Measurements from ENCODE around the gene RAB7A.
"Not testable (repeated sequence)": the region's sequence is repeated elsewhere in the genome, so short reads cannot be mapped to it uniquely, and the experiment has no call there.

RAB7A gene

DNA sequence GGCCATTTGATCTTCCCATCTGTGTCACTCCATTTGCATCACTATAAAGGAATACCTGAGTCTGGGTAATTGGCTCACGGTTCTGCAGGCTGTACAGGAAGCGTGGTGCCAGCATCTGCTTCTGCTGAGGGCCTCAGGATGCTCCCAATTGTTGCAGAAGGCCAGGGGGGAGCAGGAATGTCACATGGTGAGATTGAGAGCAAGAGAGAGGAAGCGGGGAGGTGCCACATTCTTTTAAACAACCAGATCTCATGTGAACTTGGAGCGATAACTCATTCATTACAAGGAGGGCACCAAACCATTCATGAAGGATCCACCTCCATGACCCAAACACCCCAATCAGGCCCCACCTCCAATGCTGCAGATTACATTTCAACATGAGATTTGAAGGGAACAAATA, 13.1 kb upstream of the RAB7A start:
- DNase-seq (ENCODE audit: low read depth) = no peak

DNA sequence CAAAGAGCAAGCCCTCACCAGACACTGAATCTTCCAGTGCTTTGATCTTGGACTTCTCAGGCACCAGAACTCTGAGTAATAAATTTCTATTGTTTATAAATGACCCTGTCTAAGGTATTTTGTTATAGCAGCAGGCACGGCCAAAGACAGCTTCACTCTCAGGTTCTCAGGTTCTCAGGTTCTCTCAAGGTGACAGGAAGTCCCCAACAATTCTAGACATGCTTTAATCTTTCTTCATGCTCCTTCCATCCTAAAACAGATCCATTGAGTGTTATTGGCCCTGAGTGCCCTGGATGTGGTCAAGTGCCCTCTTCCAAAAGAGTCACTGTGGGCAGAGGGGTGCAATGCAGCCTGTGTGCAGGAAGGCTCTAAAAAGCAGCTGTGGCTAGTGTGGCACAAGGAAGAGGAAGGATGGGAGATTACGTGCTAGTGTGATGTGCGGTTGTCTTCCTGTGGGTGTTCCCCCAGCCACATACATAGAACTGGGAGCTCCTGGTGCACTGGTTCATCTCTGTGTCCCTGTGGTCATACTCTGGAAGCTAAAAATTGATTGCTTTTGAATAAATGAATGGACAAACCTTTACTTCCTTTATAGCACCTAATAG, 11.0 kb upstream of the RAB7A start:
- DNase-seq (ENCODE audit: low read depth) = peak; percentile 63

DNA sequence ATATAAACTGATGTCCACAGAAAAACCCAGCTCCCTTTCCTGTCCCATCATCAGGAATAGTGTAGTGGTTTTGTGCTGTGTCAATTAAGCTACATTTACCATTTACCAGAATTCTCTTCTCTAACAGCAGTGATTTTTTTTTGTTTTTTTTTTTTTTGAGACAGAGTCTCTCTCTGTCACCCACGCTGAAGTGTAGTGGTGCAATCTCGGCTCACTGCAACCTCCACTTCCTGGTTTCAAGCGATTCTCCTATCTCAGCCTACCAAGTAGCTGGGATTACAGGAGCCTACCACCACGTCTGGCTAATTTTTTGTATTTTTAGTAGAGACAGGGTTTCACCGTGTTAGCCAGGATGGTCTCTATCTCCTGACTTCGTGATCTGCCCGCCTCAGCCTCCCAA, 7.1 kb upstream of the RAB7A start:
- not testable (repeated sequence) for DNase-seq (ENCODE audit: low read depth)

DNA sequence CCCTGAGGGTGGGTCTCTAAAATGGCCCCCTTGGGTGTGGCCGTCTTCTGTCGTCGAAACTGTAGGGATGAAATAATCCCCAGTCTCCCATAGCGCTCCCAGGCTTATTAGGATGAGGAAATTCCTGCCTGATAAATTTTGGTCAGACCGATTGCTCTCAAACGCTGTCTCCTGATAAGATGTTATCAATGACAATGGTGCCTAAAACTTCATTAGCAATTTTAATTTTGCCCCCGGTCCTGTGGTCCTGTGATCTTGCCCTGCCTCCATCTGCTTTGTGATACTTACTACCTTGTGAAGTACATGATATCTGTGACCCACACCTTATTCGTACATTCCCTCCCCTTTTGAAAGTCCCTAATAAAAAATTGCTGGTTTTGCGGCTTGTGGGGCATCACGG, 5.1 kb upstream of the RAB7A start:
- no peak for DNase-seq (ENCODE audit: low read depth)

DNA sequence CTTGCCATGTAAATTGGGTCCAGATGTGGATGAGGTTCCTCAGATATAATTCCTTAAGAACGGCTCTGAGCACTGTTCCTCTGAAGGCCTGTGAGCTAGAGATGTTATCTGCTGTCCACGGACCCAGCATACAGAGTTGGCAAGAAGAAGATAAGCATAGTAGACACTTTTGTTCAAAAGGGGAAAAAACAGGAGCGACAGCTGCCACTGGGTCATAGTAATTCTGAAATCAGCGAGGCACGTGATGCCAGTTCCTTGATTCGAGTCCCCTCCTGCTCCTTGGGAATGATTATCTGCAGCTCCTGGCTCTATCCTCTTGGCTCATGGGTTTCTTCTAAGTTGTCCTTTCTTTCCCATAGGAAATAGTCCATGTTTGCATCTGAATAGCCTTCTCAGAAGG, 2.5 kb upstream of the RAB7A start:
- no peak for DNase-seq (ENCODE audit: low read depth)

DNA sequence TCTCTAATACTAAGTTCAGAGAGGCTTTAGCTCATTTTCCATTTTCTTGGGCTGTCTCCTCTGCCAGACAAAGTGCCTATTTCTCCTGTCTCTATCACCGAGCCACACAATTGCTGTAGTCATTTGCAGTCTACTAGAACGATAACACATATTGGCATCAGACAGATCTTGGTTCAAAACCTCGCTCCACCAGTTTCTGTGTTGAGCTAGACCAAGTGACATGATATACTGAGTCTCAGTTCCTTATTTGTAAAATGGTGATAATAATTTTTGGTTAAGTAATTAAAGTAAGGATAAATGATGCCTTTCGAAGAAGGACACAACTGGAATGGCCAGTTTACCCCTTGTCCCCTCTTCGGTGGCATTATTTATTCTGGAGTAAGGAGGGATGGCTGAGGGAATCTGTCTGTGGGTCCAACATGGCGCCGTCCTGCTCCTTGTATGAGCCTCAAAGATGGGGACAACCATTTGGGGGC, 398 bp upstream of the RAB7A start:
- DNase-seq (ENCODE audit: low read depth) = no peak

DNA sequence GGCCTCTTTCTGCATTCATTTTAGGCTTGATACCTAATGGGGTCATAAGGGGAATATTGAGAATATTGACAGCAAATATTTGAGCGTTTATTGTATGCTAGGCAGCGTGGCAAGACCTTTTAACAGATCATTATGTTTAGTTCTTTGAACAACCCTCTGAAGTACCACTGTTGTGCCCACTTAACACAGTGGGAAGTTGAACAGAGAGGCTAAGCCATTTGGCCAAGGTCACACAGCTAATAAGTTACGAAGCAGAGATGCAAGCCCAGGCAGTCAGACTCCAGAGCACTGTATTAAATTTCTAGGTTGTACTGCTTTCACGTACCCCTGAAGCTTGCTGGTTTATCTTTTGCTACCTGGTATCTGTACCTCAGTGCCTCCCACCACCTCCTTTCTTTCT, 1.1 kb downstream of the RAB7A start:
- no peak for DNase-seq (ENCODE audit: low read depth)

DNA sequence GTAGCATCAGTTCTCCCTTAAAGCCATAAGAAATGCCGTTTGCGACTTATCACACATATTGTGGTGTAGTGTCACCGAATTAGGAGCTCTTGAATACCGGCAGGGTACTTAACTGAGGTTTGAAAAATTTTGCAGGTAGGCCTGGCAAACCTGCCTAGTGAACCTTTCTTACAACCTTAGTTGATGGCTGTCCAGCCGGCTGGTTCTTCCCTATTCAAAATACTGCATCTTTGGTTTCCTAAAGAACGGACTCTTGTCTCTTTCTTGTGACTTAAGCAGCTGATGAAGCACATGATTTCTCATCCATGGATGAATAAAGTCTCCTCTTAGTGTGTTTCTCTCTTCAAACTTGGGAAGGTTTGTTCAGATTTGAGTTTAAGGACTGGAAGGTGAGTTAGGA, 1.5 kb downstream of the RAB7A start:
- no peak for DNase-seq (ENCODE audit: low read depth)

DNA sequence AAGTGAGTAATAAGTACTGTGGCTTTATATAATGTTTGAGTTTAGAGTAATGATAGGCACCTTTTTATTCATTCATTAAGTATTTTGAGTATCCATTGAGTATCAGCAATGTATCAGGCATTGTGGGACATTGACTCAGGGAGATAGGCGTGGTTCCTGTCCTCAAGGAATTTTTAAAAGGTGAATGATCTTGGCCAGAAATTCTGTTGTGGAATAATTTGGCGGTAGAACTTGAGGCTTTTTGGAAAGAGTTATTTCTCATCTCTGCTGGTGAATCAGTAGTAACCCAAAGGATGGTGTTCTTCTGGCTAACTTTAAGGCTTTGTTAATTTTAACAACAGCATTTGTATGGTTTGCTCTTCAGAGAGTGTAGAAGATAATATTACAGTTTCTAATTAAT, 2.0 kb downstream of the RAB7A start:
- no peak for DNase-seq (ENCODE audit: low read depth)

DNA sequence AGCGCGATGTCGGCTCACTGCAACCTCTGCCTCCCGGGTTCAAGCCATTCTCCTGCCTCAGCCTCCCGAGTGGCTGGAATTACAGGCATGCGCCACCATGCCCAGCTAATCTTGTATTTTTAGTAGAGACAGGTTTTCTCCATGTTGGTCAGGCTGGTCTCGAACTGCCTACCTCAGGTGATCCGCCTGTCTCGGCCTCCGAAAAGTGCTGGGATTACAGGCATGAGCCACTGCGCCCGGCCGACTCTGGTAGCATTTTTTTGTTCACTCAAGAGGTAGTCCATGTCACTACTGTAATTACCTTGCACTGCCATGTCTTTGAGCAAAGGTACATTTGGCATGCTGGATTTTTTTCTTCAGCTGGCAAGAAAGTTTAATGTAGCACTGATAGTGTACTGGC, 2.5 kb downstream of the RAB7A start:
- DNase-seq (ENCODE audit: low read depth) = not testable (repeated sequence)

DNA sequence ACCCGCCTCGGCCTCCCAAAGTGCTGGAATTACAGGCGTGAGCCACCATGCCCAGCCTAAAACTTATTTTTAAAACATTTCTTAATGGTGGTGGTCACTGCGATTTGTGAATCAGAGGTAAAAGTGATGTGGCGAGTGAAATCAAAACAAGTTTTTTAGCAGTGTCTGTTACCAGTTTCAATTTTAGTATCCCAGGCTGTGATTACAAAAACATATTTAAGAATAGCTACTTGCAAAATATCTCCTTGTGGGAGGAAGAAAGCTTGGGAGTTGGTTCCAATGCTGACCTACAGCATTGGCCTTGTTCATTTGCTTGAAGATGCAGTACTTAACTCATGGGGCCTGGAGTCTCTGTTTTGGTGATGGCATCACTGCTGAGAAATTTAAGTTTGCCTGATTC, 4.5 kb downstream of the RAB7A start:
- no peak for DNase-seq (ENCODE audit: low read depth)

DNA sequence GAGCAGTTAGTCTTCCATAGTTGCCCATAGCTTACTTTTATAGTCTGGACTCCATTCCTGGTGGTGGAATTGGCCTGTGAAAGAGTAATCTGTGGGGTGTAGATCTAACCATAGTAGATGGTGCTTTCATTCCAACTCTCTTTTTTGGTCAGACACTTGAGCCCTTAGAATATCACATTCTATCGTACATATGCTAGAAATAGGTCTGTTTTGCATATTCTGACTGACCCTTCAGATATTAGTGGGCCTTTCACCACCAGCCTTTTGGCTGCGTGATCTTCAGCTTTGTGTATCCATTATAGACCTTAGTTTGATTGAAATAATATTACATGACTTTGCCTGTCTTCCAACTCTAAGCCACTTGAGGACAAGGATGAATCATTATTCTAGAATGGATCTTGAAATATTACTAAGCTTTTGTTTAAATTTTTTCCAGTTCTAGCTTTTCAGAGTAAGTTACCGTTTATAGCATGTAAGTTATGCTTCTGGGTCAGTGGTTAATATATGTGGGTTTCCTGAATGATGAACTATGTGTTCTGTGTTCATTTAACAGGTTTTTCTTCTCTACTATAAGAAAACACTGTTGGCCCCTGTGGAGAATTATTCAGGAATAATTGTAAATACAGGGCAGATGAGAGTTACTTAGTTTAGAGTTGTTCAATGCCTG, 8.7 kb downstream of the RAB7A start:
- DNase-seq (ENCODE audit: low read depth) = no peak

DNA sequence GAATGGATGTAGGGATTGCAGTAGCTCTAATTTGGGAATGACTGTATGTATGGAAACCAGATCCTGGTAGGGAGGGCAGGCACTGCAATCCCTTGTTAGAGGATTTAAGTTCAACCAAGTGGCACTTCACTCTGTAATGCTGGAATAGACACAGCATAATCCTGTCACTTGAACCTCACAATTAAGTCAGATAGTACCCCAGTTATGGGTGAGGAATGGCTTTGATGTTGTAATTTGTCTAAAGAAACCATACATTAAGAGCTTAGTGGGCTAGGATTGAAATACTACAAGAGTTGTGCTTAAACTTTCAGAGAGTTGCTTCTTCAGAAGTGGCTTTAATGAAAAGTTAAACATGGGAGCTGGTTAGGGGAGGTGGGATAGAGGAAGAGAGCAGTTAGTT, 9.3 kb downstream of the RAB7A start:
- no peak for DNase-seq (ENCODE audit: low read depth)

DNA sequence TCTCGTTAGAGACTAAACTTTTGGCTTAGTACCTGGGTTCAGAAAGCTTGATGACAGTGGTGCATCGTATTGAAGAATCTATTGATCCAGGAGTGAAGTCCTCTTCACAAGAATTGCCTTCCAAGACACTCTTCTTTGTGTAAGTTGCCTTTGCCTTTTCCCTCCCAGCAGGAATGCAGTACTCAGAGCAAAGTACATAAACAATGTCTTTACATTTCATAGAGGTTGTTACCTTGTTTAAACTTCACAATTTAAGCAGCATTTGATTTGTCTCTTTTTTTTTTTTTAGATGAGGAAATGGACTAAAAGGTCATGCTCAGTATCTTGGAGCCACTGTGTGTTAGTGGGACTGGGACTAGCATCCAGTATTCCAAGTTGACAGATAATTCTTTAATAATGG, 9.9 kb downstream of the RAB7A start:
- no peak for DNase-seq (ENCODE audit: low read depth)

DNA sequence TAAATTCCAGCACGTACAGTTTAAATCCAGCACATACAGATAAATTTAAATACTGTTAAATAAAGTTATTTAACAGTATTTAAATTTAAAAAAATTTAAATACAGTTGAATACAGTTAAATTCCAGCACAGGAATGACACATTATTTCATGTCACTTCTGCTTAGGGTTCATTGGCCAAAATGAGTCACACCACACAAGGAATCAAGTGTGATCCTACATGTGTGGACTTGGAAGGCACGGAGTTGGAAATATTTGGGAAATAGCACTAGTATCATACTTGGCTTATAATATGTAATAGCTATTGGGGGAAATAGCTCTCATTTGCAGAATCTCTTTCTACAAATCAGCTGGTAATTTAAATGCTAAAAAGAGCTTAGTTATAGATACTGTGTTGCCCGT, 10.6 kb downstream of the RAB7A start:
- no peak for DNase-seq (ENCODE audit: low read depth)

DNA sequence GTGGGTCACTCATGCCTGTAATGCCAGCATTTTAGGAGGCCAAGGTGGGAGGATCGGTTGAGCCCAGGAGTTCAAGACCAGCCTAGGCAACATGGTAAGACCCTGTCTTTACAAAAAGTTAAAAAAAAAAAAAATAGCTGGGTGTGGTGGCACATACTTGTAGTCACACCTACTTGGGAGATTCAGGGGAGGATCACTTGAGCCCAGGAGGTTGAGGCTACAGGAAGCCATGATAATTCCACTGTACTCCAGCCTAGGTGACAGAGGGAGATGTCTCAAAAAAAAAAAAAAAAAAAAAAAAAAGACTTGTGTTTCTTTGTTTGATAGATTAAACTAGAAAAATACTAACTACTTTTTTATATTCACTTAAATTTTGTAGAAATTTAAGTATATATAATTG, 14.6 kb downstream of the RAB7A start:
- no peak for DNase-seq (ENCODE audit: low read depth)

DNA sequence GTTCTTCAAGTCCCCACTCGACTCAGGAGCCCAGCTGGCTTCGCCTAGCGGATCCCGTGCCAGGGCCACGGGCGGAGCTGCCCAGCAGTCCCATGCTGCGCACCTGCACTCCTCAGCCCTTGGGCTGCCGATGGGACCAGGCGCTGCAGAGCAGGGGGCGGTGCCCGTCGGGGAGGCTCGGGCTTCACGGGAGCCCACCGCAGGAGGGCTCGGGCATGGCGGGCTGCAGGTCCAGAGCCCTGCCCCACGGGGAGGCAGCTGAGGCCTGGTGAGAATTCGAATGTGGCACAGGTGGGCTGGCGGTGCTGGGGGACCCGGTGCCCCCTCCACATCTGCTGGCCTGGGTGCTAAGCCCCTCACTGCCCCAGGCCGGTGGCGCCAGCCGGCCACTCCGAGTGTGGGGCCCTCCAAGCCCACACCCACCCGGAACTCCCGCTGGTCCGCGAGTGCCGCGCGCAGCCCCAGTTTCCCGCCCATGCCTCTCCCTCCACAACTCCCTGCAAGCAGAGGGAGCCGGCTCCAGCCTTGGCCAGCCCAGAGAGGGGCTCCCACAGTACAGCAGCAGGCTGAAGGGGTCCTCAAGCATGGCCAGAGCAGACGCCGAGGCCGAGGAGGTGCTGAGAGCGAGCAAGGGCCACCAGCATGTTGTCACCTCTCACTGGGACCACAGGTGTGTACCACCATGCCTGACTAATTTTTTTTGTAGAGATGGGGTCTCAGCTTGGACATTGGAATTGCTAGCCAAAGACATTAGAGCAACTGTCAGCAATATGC, 17.0 kb downstream of the RAB7A start:
- DNase-seq (ENCODE audit: low read depth) = no peak

DNA sequence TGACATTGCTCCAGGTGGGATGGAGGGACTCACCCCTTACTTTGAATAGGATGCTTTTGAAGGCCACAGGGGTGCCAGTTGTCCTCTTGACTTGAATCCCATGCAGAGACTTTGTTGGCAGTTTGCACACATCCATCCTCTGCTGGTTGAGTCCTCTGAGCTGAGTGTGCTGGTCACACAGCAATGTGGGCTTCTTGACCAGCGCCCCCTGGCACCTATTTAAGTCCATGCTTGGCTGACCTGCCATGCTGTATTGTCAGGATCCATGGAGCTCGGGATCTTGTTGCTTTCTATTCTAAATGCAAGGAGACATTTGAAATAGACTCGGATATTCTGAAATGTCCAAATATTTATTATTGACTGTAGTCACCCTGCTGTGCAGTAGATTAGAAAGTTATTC, 19.8 kb downstream of the RAB7A start:
- DNase-seq (ENCODE audit: low read depth) = no peak

DNA sequence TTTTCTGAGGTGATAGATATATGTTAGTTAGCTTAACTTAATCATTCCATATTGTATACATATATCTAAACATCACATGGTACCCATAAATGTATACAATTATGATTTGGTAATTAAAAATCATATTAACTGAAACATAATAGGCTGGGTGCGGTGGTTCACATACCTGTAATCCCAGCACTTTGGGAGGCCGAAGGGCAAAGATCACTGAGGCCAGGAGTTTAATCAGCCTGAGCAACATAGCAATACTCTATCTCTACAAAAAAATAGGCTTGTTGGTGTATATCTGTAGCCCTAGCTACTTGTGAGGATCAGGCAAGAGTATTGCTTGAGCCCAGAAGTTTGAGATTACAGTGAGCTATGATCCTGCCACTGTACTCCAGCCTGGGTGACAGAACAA, 20.9 kb downstream of the RAB7A start:
- DNase-seq (ENCODE audit: low read depth) = no peak

DNA sequence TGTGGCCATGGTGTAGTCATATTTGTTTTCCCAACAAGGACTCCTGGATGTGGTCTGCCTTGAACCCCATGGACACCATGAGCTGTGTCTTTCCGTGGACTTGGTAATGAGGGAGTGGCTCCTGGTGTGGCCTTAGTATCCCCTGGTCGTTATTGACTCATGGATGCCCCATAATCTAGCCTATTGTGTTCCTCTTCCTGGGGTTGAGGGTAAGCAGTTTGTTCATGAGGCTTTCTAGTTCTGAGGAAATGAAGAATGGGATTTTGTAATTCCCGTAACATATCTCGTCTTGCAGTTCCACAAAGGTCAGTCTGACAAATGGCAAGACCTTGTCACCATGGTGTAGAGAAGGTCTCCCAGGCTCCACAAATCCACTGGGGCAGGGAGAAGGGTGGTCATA, 22.6 kb downstream of the RAB7A start:
- no peak for DNase-seq (ENCODE audit: low read depth)

DNA sequence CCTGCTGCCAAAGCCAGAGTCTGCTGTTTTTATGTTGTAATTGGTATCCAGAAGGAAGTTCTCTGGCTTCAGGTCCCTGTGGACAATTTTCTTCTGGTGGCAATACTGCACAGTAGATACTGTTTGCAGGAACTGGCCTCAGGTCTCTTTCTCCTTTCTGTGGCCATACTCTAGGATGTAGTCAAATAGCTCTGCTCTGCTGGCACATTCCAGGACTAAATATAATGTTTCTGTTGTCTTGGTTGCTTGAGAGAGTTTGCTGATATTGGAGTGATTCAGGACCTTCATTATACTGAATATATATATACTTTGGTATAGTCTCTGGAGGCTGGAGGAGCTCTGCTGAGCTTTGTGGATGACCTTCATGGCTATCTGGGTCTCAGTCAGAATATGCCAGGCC, 23.1 kb downstream of the RAB7A start:
- no peak for DNase-seq (ENCODE audit: low read depth)

DNA sequence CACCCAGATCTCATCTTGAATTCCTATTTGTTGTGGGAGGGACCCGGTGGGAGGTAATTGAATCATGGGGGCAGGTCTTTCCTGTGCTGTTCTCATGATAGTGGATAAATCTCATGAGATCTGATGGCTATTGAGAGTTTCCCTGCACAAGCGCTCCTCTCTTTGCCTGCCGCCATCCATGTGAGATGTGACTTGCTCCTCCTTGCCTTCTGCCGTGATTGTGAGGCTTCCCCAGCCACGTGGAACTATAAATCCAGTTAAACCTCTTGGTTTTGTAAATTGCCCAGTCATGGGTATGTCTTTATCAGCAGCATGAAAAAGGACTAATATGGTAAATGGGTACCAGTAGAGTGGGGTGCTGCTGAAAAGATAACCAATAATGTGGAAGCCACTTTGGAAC, 23.6 kb downstream of the RAB7A start:
- not testable (repeated sequence) for DNase-seq (ENCODE audit: low read depth)

DNA sequence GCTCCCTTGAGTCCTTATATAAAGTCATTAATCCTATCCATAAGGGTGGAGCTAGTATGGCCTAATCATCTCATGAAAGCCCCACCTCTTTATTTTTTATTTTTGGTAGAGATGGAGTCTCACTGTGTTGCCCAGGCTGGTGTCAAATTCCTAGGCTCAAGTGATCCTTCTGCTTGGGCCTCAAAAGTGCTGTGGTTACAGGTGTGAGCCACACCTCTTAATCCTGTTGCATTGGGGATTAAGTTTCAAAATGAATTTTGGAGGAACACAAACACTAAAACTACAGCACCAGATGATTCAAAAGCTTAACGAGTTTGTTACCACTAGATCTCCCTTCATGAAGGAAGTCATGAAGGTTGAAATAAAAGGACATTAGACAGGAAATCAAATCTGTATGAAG, 27.7 kb downstream of the RAB7A start:
- DNase-seq (ENCODE audit: low read depth) = no peak

DNA sequence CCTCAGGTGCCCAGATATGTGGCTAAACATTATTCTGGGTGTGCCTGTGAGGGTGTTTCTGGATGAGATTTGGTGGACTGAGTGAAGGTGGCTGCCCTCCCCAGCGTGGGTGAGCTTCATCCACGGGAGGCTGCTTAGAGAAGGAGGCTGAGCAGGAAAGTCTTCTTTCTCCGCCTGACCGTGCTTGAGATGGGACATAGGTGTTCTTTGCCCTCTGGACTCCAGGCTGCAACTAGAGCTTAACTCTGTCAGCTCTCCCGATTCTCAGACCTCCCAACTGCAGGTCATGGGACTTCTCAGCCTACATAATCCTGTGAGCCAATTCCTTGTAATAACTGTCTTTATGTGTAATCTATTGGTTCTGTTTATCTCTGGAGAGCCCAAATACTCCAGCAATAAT, 34.1 kb downstream of the RAB7A start:
- DNase-seq (ENCODE audit: low read depth) = no peak
